Activated T-cell treated with anti-CD3 and anti-CD28 coated beads, Interleukin-2, amount 50 U/mL, for 48 hours (primary cell): ENCODE data around the gene MGAT4C.
"Not testable (repeated sequence)": the region's sequence is repeated elsewhere in the genome, so short reads cannot be mapped to it uniquely, and the experiment has no call there.

Experiments used
- DNase-seq, 2 experiments: peaks; one replicate each; pipeline ENCODE4 v3.0.0-alpha.2; 2020

The MGAT4C gene

GRCh38 chr12:86256163-86256562 is at the start of gene MGAT4C:
TSS of gene MGAT4C (minus strand) at chr12:86256391.
- DNase-seq: no peak

GRCh38 chr12:86296396-86296795 is 40.2 kb upstream of the MGAT4C start:
- not testable (repeated sequence) for DNase-seq

DNA sequence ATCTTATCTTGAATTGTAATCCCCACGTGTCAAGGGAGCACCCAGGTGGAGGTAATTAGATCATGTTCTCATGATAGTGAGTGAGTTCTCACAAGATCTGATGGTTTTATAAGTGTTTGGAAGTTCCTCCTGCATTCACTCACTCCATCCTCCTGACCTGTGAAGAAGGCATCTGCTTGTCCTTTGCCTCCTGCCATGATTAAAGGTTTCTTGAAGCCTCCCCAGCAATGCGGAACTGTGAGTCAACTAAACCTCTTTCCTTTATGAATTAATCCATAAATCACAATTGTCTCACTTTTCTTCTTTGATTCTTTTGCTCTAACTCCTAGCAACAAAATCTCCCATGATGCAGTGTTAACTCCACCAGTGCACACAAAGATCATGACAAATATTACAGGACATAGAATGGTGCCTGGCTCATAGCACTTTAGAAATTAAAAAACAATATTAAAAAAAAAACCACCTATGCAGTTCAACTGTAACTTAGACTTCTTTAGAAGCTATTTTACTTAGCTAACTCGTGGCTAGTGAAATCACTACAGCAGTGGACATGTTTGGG is 37.6 kb upstream of the MGAT4C start:
- no peak for DNase-seq

GRCh38 chr12:86292480-86292879 is 36.3 kb upstream of the MGAT4C start:
- no peak for DNase-seq

- DNase-seq: no peak
Measured at GRCh38 chr12:86290615-86291014, 34.4 kb upstream of the MGAT4C start.

DNA sequence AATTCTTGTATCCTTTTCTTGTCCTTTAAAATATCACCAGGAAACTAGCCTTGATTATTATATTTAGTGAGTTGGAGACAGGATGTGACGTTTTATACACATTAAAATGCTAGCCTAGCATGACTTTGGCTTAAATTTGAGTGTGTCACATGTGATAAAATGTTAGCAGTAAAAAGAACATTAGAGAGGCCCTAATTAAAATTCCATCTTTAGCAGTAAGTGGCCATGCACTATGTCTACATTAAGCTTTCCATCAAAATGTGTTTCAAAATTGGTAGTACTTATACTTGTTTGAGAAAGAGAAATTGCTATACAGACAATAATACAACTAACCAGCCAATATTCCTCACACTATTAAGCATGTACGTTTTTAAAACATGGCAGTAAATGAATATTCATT is 29.9 kb upstream of the MGAT4C start:
- no peak for DNase-seq

DNA sequence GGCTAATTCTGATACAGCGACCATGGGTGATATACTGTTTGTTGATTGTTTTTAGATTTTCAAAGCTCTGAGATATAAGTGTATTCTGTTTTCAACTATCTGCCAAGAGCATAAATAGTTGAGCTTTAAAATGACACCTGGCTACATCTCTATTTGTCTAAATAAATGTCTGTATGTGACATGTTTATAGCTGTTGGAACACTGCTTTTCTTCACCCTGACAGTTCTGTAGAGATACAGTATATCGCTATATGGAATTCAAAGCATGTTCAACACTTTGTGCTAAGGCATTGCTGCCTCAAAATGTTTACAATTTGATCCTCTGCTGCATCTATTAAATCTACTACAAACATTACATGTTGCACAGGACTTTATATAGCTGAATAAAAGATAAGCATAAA is 27.4 kb upstream of the MGAT4C start:
- DNase-seq: no peak

DNA sequence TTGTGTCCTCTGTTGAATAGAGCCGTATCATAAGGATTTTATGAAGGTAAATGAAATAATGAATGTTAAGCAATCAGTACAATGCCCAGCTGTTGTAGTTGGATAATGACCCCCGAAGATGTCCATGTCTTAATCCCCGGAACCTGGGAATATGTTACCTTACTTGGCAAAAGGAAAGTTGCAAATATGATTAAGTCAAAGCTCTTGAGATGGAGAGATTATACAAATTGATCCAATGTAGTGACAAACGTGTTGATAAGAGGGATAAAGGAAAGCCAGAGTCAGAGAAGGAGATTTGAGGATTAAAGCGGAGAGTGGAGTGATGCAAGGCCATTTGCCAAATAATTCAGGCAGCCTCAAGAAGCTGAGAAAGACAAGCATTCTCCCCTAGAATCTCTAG is 19.2 kb upstream of the MGAT4C start:
- no peak for DNase-seq

GRCh38 chr12:86265329-86265695 is 9.1 kb upstream of the MGAT4C start:
- DNase-seq: no peak

DNA sequence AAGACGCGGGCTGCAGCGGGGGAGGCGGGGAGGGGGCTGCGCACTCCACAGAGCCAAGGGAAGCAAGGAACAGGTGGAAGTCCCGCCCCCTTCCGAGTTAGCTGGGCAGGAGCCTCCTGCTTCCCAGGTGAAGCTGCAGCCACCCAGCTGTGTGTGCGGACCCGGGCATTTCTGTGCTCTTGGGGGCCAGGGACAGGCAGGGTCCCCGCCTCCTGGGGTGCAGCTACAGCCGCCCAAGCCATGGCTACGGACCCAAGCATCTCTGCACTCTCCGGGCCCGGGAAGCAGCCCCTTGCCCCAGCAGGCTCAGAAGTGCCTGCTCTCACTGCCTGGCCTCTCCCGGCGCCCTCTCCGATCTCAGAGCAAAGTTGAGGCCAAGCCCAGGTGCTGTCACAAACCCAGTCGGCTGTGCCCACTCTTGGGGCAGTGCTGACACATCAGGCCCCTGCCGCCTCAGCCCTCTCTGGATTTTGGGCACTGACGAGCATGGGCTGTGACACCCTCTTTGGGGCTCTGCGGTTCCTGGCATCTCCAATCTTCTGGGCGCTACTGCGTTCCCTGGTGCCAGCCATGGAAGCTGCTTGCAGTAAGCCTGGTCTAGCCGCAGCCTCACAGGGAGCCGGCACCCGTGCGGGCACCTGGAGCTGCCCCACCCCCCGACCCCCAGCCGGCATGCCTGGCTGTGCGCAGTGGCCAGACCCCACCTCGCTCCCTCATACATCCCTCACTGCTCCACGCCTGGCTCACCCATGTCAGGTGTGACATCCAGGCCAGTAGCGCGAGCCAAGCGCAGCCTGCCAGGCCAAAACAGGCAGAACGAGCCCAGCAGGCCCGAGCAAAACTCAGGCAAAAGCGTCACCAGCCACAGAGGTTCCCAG is 8.5 kb upstream of the MGAT4C start:
- no peak for DNase-seq

- no peak for DNase-seq
Measured at GRCh38 chr12:86261578-86261977, 5.4 kb upstream of the MGAT4C start.

DNA sequence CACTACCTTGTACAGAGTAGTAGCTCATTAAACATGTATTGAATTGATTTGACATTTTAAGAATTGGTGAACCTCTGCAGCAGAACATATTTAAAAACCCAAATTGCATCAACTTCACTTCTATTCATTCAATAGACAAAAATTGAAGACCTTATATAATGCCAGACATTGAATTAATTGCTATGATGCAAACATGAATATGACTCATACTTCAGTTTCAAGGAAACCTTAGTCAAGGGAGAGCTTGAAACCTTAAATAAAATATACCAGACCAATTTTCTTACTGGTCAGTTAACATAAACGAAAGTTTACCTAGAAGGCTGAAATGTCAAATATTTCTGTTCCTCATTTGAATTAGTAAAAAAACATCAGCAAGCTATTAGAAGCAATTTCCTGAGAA is 5.0 kb upstream of the MGAT4C start:
- DNase-seq: no peak

DNA sequence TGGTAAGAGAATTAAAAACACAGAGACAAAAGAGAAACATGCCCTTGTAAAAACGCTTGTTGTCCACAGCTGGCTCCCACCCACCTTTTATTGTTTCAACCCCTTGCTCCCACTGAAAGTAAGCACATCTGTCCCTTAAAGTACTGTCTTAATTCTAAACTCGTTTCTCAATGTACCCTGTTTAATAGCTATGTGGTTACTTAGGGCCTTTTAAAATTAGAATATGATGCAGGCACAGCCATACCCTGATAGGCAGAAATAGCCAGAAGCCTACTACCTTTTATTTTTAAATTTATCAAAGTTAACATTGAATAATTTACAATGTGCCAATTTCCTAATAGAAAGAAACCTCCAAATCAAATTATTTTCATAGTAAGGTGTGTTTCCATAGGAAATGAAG is 4.0 kb upstream of the MGAT4C start:
- DNase-seq: no peak

GRCh38 chr12:86257134-86257533 is 943 bp upstream of the MGAT4C start:
- DNase-seq: no peak

- no peak for DNase-seq
Measured at GRCh38 chr12:86254399-86255107, 1.6 kb downstream of the MGAT4C start.

- no peak for DNase-seq
Measured at GRCh38 chr12:86249851-86250250, 6.3 kb downstream of the MGAT4C start.

DNA sequence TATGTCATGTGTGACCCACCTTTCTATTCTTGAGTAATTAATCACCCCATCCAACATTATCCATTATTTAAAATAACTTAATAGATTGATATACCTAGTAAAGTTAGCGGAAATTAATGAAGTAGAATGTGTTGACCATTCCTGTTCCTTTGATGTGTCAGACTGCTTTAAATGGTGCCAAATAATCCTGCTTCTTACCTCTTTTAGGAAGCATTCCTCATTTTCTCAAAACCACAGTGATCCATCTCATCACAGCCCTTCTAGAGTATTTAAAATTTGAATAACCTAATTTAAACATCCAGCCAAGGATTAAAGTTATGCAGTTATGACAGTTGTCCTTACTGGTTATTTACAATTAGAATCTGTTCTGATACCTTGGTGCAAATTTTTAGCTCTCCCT is 6.9 kb downstream of the MGAT4C start:
- no peak for DNase-seq

- DNase-seq: no peak
Measured at GRCh38 chr12:86247871-86248270, 8.3 kb downstream of the MGAT4C start.

GRCh38 chr12:86241600-86241999 is 14.6 kb downstream of the MGAT4C start:
- DNase-seq: no peak

DNA sequence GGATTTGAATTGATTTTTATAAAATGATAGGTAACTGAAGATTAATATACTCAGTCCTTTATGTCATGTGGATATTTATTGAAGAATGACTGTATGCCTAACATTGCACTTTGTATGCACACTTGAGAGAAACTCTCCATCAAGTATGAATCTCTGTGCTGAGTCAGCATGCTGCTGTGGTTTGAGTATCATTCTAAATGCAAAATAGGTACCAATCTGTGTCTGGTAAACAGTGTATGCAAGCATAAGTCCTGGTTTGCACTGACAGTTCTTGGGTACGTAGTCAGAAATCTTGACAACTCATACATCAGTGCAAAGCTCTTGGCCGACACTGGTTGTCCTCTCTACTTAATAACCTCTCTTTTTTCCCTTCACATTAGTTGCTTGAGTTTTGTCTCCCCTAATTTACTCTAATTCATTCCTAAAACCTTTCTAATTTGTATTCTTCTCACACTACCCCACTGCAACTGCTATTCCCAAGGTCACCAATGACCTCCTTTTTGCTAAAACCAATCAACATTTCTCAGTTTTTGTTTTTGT is 21.8 kb downstream of the MGAT4C start:
- no peak for DNase-seq

DNA sequence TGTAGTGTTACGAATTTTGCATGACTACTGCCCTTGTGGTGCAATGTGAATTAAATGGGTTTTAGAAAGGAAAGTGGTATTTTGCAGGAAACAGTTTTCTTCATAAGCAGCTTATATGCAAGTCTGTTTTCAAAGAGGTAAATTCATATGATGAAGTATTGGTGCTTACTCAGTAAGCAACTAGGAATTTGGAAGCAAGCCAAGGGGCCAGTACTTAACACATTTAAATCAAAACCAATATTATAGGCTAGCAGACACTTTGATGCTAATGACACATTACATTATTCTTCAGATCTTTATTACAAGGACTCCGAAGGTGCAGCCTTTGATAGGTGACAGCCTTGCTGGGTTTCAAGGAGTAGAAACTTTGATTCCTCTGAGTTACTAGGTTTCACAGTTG is 23.1 kb downstream of the MGAT4C start:
- DNase-seq: no peak

- DNase-seq: no peak
Measured at GRCh38 chr12:86230516-86231146, 25.6 kb downstream of the MGAT4C start.

DNA sequence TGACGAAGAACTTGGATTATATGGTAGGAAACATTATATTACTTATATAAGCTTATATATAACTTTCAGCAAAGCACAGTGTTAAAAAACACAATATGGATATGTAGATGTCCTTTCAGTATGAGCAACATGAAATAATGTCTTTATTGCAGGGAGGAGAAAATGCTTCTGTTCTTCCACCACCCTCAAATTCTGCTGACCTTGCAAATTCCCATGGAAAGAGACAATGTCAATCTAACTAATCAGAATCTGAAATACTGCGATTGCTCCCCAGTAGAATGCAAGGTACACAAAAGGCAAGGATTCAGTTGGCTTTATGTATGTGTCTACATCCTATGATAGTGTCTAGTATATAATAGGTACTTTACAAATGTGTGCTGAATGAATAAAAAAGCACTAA is 26.4 kb downstream of the MGAT4C start:
- no peak for DNase-seq
